ENCODE results near the gene NUP62.

Gene NUP62

GRCh38 chr19:49908480-49909420 lies 20.6 kb downstream of the NUP62 start:
- peaks cover 17% of the 10 kb centered on the region for H3K4me1 ChIP-seq (ENCODE audit: insufficient read depth, insufficient read length)
- TF ChIP-seq SUZ12 (IDR thresholded peaks at IDR 0.05; ENCODE audit: extremely low read depth, insufficient read depth, insufficient read length) (no peak), YY1 (IDR thresholded peaks at IDR 0.05; ENCODE audit: insufficient read depth, insufficient read length) (no peak), ZNF274 (IDR thresholded peaks at IDR 0.05; ENCODE audit: low read depth, low read length) (no peak)
- DNase-seq (ENCODE audit: low read depth, low spot score), result no peak
- H3K9ac ChIP-seq (ENCODE audit: insufficient read length, low read depth), result no peak overlapping the region
- peaks cover 68% of the 10 kb centered on the region for H3K36me3 ChIP-seq (ENCODE audit: insufficient read depth, insufficient read length, low read length)
- H3K9me3 ChIP-seq (ENCODE audit: insufficient read depth, low read length), result no peaks in the 10 kb centered on the region
- H3K27me3 ChIP-seq (ENCODE audit: insufficient read depth, insufficient read length), result no peaks in the 10 kb centered on the region
- H3K4me3 ChIP-seq (ENCODE audit: insufficient read length, low read depth), result no peak overlapping the region

DNA sequence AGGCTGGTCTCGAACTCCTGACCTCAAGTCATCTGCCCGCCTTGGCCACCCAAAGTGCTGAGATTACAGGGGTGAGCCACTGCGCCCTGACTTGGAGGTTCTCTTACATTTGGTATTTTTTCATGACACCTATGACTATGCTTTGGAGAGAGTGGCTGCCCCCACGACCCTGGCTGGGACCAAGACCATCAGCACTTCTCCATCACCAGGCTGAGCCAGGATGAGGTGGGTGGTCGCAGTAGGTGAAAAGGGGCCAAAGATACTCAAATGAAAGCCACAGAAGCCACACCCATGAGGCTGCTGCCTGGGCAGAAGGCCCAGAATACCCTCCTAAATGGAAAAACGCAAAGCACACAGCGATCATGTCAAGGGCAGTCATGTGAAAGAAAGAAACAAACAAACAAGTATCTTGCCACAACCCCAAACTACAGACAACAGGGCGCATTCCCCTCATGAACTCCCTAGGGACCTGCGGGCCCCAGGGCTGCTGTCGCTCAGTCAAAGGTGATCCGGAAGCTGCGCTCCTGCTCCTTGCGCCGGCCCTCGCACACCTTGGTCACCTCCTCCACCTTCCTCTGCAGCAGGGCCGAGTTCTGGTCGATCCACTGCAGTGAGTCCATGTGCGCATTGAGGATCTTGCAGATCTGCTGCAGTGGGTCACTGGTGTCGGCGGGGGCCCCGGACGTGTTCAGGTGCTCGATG lies 21.4 kb downstream of the NUP62 start:
- Histone ChIP-seq H3K4me1 (ENCODE audit: insufficient read depth, insufficient read length) (peaks cover 16% of the 10 kb centered on the region), H3K9me3 (ENCODE audit: insufficient read depth, low read length) (no peaks in the 10 kb centered on the region), H3K4me3 (ENCODE audit: insufficient read length, low read depth) (no peak overlapping the region), H3K9ac (ENCODE audit: insufficient read length, low read depth) (no peak overlapping the region), H3K27me3 (ENCODE audit: insufficient read depth, insufficient read length) (no peaks in the 10 kb centered on the region), H3K36me3 (ENCODE audit: insufficient read depth, insufficient read length, low read length) (peaks cover 59% of the 10 kb centered on the region)
- DNase-seq (ENCODE audit: low read depth, low spot score), result no peak
- TF ChIP-seq YY1 (IDR thresholded peaks at IDR 0.05; ENCODE audit: insufficient read depth, insufficient read length) (no peak), ZNF274 (IDR thresholded peaks at IDR 0.05; ENCODE audit: low read depth, low read length) (no peak), SUZ12 (IDR thresholded peaks at IDR 0.05; ENCODE audit: extremely low read depth, insufficient read depth, insufficient read length) (no peak)

DNA sequence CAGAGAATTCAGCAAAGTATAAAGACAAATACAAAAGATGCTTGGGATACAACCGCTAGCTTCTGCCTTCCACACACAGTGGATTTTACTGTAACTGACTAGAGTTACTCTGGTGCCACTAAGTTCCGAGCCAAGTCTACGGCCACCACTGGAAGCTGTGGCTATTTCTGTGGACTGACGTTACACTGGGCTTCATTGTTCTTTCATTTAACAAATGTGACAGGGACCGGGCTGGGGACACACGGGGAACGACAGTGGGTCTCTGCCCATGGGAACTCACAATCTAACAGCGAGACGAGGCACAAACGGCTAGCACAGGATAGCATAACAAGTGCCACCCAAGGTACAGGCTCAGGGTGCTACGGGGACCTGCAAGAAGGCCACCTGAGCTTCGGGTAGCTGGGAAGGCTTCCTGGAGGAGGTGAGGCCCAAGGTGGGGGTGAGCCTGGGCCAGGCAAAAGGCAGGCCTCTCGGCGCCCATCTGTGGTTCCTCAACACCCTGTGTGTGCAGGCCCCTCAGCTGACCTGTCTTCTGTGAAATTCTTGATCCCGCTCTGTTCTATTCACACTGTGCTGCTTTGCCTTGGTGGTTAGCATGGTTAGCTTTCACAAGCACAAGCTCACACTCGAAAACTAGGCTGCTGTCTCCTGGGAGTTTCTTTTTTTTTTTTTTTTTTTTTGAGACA lies 22.3 kb downstream of the NUP62 start:
- no peak for DNase-seq (ENCODE audit: low read depth, low spot score)
- no peaks in the 10 kb centered on the region for H3K9me3 ChIP-seq (ENCODE audit: insufficient read depth, low read length)
- peaks cover 52% of the 10 kb centered on the region for H3K36me3 ChIP-seq (ENCODE audit: insufficient read depth, insufficient read length, low read length)
- TF ChIP-seq YY1 (IDR thresholded peaks at IDR 0.05; ENCODE audit: insufficient read depth, insufficient read length), result no peak
- TF ChIP-seq SUZ12 (IDR thresholded peaks at IDR 0.05; ENCODE audit: extremely low read depth, insufficient read depth, insufficient read length), result no peak
- TF ChIP-seq ZNF274 (IDR thresholded peaks at IDR 0.05; ENCODE audit: low read depth, low read length), result no peak
- H3K27me3 ChIP-seq (ENCODE audit: insufficient read depth, insufficient read length), result no peaks in the 10 kb centered on the region
- no peak overlapping the region for H3K4me3 ChIP-seq (ENCODE audit: insufficient read length, low read depth)
- H3K4me1 ChIP-seq (ENCODE audit: insufficient read depth, insufficient read length), result peaks cover 16% of the 10 kb centered on the region
- H3K9ac ChIP-seq (ENCODE audit: insufficient read length, low read depth), result no peak overlapping the region

- no peak for TF ChIP-seq SUZ12 (IDR thresholded peaks at IDR 0.05; ENCODE audit: extremely low read depth, insufficient read depth, insufficient read length)
- TF ChIP-seq YY1 (IDR thresholded peaks at IDR 0.05; ENCODE audit: insufficient read depth, insufficient read length), result no peak
- TF ChIP-seq ZNF274 (IDR thresholded peaks at IDR 0.05; ENCODE audit: low read depth, low read length), result no peak
- Histone ChIP-seq H3K4me1 (ENCODE audit: insufficient read depth, insufficient read length) (peaks cover 13% of the 10 kb centered on the region), H3K4me3 (ENCODE audit: insufficient read length, low read depth) (no peak overlapping the region), H3K36me3 (ENCODE audit: insufficient read depth, insufficient read length, low read length) (peaks cover 28% of the 10 kb centered on the region), H3K9ac (ENCODE audit: insufficient read length, low read depth) (no peak overlapping the region), H3K9me3 (ENCODE audit: insufficient read depth, low read length) (no peaks in the 10 kb centered on the region), H3K27me3 (ENCODE audit: insufficient read depth, insufficient read length) (no peaks in the 10 kb centered on the region)
- DNase-seq (ENCODE audit: low read depth, low spot score), result no peak
These were observed 25.2 kb downstream of the NUP62 start for GRCh38 chr19:49904136-49904535.

DNA sequence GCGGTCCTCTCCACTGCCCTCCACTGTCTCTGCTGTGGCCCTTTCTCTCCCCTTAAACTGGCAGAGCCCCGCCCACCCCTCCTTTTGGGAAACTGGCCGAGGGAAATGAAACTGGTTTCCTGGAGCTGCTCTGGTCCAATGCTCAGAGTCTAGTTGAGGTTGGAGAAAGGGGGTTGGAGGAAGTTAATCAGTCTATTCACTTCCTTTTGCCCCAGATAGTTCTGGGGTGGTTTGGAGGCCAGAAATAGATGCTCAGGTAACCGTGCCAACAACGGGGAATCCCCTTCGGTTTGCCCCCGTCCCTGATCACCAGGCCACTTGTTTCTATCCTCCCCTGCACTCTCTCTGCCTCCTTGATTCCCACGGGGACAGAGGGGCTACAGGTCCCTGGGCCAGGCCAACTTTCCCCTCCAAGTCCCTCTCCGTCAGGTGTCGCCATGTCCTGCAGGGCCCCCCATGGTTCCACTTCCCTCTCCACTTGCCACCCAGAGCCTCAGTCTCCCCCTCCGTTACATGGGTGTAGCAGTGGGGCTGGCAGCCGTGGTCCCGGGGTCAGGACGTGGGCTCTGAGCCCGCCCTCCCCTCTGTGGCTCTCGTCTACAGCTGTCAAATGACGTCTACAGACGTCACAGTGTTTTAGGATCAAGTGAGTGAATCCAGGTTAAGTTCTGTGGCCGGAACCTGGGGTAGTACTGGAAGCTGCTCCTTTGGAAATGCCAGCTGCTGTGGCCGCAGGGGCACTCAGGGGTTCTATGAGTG lies 32.3 kb downstream of the NUP62 start, which contains the start of gene IL4I1:
IL4I1 (minus strand) TSS at position 25 of the 759 bp plus-strand sequence. CDS start 727 bp downstream, outside the sequence.
- DNase-seq (ENCODE audit: low read depth, low spot score), result no peak
- Histone ChIP-seq H3K9me3 (ENCODE audit: insufficient read depth, low read length) (no peaks in the 10 kb centered on the region), H3K36me3 (ENCODE audit: insufficient read depth, insufficient read length, low read length) (no peaks in the 10 kb centered on the region), H3K27me3 (ENCODE audit: insufficient read depth, insufficient read length) (no peaks in the 10 kb centered on the region), H3K4me1 (ENCODE audit: insufficient read depth, insufficient read length) (peaks cover 14% of the 10 kb centered on the region), H3K4me3 (ENCODE audit: insufficient read length, low read depth) (no peak within 1 kb of the TSS), H3K9ac (ENCODE audit: insufficient read length, low read depth) (no peak within 1 kb of the TSS)
- TF ChIP-seq SUZ12 (IDR thresholded peaks at IDR 0.05; ENCODE audit: extremely low read depth, insufficient read depth, insufficient read length) (no peak), ZNF274 (IDR thresholded peaks at IDR 0.05; ENCODE audit: low read depth, low read length) (no peak), YY1 (IDR thresholded peaks at IDR 0.05; ENCODE audit: insufficient read depth, insufficient read length) (no peak)

DNA sequence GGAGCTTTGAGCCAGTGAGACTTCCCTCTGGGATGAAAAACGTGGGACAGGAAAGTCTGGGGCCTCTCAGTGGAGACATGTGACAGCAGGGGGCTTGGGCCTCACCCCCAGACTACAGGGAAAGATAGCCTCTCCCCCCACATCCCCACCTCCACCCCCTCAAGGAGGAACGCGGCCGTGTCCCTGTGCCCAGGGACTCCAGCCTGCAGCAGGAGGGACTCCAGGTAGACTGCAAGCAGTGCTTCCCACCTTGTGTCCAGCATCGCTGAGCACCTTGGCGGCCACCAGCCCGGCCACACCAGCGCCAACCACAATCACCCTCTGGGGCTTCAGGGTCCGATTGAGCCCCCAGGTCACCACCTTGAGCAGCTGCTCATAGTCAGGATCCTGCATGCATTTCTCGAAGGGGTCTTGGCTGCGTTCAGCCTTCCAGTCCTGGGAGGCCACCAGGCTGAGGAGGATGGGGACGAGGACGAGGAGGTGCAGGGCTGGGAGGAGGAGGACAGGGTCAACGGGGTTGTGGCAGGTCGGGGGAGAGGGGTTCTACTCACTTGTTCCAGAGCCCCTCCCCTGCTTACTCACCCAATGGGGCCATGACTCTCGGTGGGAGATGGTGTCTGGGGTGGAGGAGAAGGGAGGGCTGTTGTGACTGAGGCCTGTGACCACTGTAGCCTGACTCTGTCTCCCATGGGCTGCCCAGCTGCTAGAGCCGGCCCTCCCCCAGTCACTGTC lies 33.6 kb downstream of the NUP62 start:
- Histone ChIP-seq H3K9ac (ENCODE audit: insufficient read length, low read depth) (no peak overlapping the region), H3K4me1 (ENCODE audit: insufficient read depth, insufficient read length) (peaks cover 22% of the 10 kb centered on the region), H3K36me3 (ENCODE audit: insufficient read depth, insufficient read length, low read length) (no peaks in the 10 kb centered on the region), H3K9me3 (ENCODE audit: insufficient read depth, low read length) (no peaks in the 10 kb centered on the region), H3K4me3 (ENCODE audit: insufficient read length, low read depth) (no peak overlapping the region), H3K27me3 (ENCODE audit: insufficient read depth, insufficient read length) (no peaks in the 10 kb centered on the region)
- TF ChIP-seq YY1 (IDR thresholded peaks at IDR 0.05; ENCODE audit: insufficient read depth, insufficient read length) (no peak), ZNF274 (IDR thresholded peaks at IDR 0.05; ENCODE audit: low read depth, low read length) (no peak), SUZ12 (IDR thresholded peaks at IDR 0.05; ENCODE audit: extremely low read depth, insufficient read depth, insufficient read length) (no peak)
- no peak for DNase-seq (ENCODE audit: low read depth, low spot score)
